ENCODE results near the gene TPST1. TPM values are rescaled to one million over a fixed set of nuclear protein-coding genes. Genes with fewer than 3 reads are reported as not detected.

The TPST1 gene
- total RNA-seq, 1 donor from 2014 or later = 26.8 TPM

DNA sequence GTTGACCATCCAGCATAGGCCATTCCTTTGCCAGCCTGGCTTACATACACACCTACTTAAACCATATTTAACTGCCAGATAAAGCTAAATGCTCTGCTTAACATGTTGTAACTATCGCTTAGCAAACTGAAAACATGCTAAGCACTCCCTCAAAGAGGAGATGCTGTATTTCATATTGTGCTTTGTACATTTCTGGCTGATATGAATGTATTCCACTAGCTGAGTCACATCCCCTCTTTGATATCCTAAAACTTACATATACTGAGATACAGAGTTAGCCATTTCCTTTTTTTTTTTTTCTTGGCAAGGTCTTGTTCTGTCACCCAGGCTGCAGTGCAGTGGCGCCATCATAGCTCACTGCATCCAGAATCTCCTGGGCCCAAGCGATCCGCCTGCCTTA, 99.4 kb downstream of the TPST1 start:
- no peak overlapping the region for H3K27ac Mint-ChIP-seq (ENCODE audit: unreplicated experiment)
- peaks cover 7% of the 10 kb centered on the region for H3K4me1 Mint-ChIP-seq (ENCODE audit: unreplicated experiment)
- DNase-seq (ENCODE audit: extremely low spot score, unreplicated experiment) = no peak
- H3K4me3 Mint-ChIP-seq (ENCODE audit: unreplicated experiment) = no peak overlapping the region
- peaks cover 2% of the 10 kb centered on the region for H3K9me3 Mint-ChIP-seq (ENCODE audit: unreplicated experiment)
- no peaks in the 10 kb centered on the region for H3K27me3 Mint-ChIP-seq (ENCODE audit: unreplicated experiment)
- TF ChIP-seq, protein P1, sequence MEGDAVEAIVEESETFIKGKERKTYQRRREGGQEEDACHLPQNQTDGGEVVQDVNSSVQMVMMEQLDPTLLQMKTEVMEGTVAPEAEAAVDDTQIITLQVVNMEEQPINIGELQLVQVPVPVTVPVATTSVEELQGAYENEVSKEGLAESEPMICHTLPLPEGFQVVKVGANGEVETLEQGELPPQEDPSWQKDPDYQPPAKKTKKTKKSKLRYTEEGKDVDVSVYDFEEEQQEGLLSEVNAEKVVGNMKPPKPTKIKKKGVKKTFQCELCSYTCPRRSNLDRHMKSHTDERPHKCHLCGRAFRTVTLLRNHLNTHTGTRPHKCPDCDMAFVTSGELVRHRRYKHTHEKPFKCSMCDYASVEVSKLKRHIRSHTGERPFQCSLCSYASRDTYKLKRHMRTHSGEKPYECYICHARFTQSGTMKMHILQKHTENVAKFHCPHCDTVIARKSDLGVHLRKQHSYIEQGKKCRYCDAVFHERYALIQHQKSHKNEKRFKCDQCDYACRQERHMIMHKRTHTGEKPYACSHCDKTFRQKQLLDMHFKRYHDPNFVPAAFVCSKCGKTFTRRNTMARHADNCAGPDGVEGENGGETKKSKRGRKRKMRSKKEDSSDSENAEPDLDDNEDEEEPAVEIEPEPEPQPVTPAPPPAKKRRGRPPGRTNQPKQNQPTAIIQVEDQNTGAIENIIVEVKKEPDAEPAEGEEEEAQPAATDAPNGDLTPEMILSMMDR (IDR thresholded peaks at IDR 0.05) = no peak
- H3K36me3 Mint-ChIP-seq (ENCODE audit: unreplicated experiment) = peaks cover 3% of the 10 kb centered on the region

DNA sequence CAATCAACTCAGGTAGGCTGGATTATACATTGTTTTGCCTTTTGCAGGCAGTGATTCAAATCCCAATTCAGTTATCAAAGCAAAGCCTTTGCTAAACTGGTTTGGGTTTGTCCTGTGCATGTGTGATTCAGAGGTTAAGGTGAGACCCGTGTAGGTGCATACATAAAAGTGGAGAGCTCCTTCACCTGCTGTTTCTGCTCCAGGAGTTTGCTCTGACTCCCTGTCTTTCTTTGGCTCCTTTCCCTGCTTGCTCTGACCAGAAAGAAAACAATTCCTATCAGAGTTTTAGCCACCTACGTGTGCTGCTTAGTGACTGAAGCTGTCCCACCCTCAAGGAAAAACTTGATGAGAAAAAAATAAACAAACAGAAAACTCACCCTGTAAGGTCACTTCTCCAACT, 101.1 kb downstream of the TPST1 start:
- Mint-ChIP-seq H3K4me1 (ENCODE audit: unreplicated experiment) (peaks cover 7% of the 10 kb centered on the region), H3K36me3 (ENCODE audit: unreplicated experiment) (no peaks in the 10 kb centered on the region), H3K27ac (ENCODE audit: unreplicated experiment) (no peak overlapping the region), H3K4me3 (ENCODE audit: unreplicated experiment) (no peak overlapping the region), H3K27me3 (ENCODE audit: unreplicated experiment) (no peaks in the 10 kb centered on the region), H3K9me3 (ENCODE audit: unreplicated experiment) (no peaks in the 10 kb centered on the region)
- no peak for DNase-seq (ENCODE audit: extremely low spot score, unreplicated experiment)
- TF ChIP-seq, protein P1 (IDR thresholded peaks at IDR 0.05) = no peak

DNA sequence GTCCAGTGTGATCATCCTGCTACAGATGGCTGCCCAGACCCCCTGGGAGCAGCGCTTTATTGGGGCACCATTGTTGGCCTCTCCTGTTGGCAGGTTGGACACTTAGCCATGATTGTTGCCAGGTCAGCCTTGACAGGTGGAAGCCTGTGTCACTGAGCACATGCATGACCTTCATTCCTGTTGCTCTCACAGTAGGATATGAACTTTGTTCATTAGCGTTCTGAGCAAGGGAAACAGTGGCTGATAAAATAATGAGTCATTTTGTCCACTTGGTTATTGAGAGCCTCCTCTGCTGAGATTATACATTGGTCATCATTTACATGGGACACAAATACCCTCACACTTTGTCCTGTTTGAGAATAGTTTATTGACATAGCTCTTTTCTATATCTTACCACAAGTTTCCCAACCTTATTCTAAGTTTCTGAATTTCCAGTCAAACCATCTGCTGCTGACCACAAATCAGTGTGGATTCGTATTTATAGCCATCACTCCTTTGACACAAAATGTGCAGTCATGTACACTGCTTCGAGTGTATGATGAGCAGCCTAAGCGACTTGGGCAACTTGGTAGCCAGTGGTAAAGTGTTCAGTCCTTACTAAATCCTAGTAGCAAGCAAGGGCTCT, 102.6 kb downstream of the TPST1 start:
- TF ChIP-seq, protein P1 (IDR thresholded peaks at IDR 0.05) = no peak
- DNase-seq (ENCODE audit: extremely low spot score, unreplicated experiment) = no peak
- peaks cover 7% of the 10 kb centered on the region for H3K4me1 Mint-ChIP-seq (ENCODE audit: unreplicated experiment)
- H3K9me3 Mint-ChIP-seq (ENCODE audit: unreplicated experiment) = no peaks in the 10 kb centered on the region
- no peak overlapping the region for H3K4me3 Mint-ChIP-seq (ENCODE audit: unreplicated experiment)
- H3K27me3 Mint-ChIP-seq (ENCODE audit: unreplicated experiment) = no peaks in the 10 kb centered on the region
- H3K27ac Mint-ChIP-seq (ENCODE audit: unreplicated experiment) = no peak overlapping the region
- no peaks in the 10 kb centered on the region for H3K36me3 Mint-ChIP-seq (ENCODE audit: unreplicated experiment)

DNA sequence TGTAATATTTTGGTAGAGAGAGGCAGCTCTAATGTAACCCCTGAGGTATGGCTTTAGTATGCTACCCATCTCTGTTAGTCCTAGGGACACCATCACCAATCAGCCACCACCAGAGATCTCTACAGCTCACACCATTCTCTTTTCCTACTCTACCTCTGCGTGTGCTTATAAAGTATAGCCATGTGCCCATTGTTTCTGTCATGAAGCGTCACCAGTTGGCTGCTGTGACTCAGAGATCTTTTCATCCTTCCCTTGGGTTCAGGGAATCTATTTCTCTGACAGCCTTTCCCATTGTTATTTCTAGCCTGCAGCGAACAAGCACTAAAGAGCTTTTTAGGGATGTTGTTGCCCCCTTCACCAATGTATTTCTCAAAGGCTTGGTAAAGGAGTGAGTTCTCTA, 103.3 kb downstream of the TPST1 start:
- no peak overlapping the region for H3K4me3 Mint-ChIP-seq (ENCODE audit: unreplicated experiment)
- no peak for DNase-seq (ENCODE audit: extremely low spot score, unreplicated experiment)
- H3K27me3 Mint-ChIP-seq (ENCODE audit: unreplicated experiment) = no peaks in the 10 kb centered on the region
- peaks cover 7% of the 10 kb centered on the region for H3K4me1 Mint-ChIP-seq (ENCODE audit: unreplicated experiment)
- H3K36me3 Mint-ChIP-seq (ENCODE audit: unreplicated experiment) = no peaks in the 10 kb centered on the region
- TF ChIP-seq, protein P1 (IDR thresholded peaks at IDR 0.05) = no peak
- no peak overlapping the region for H3K27ac Mint-ChIP-seq (ENCODE audit: unreplicated experiment)
- no peaks in the 10 kb centered on the region for H3K9me3 Mint-ChIP-seq (ENCODE audit: unreplicated experiment)

DNA sequence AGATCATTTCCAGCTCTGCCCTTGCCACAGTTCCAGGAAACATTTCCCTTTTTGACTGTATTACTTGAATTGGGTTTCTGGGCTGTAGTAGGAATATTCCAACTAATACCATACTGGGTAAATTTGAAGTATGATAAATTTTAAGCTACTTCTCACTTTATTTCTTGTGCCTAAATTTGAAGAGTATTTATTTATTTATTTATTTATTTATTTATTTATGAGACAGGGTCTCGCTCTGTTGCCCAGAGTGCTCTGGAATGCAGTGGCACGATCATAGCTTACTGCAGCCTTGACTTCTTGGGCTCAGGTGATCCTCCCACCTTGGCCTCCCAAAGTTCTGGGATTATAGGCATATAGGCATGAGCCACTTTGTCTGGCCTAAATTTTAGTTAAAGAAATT, 105.5 kb downstream of the TPST1 start:
- no peaks in the 10 kb centered on the region for H3K9me3 Mint-ChIP-seq (ENCODE audit: unreplicated experiment)
- H3K27ac Mint-ChIP-seq (ENCODE audit: unreplicated experiment) = no peak overlapping the region
- H3K4me1 Mint-ChIP-seq (ENCODE audit: unreplicated experiment) = peaks cover 7% of the 10 kb centered on the region
- H3K27me3 Mint-ChIP-seq (ENCODE audit: unreplicated experiment) = no peaks in the 10 kb centered on the region
- no peaks in the 10 kb centered on the region for H3K36me3 Mint-ChIP-seq (ENCODE audit: unreplicated experiment)
- no peak for DNase-seq (ENCODE audit: extremely low spot score, unreplicated experiment)
- TF ChIP-seq, protein P1 (IDR thresholded peaks at IDR 0.05) = no peak
- H3K4me3 Mint-ChIP-seq (ENCODE audit: unreplicated experiment) = no peak overlapping the region

All from osteocyte (in vitro differentiated cells).